ENCODE measurements around the gene RAD1.

GRCh38 chr5:34863946-34864345, 51.4 kb downstream of the RAD1 start:
- TF ChIP-seq CTCF (IDR thresholded peaks at IDR 0.05; ENCODE audit: insufficient read depth, low read depth, low read length) (no peak), EZH2 (IDR thresholded peaks at IDR 0.05; ENCODE audit: insufficient read depth, low read length) (no peak)
